ENCODE measurements around the gene ZMIZ1. TPM values are rescaled to one million over a fixed set of nuclear protein-coding genes. Genes with fewer than 3 reads are reported as not detected.

ZMIZ1 gene
- total and polyA plus RNA-seq, 4 donors: 3.9 to 19.1 (median 9.8) TPM

GRCh38 chr10:79088613-79089355 lies 20.0 kb downstream of the ZMIZ1 start:
- DNase-seq (ENCODE audit: low spot score): no peak
- H3K9me3 ChIP-seq (ENCODE audit: control insufficient read depth in 4 of 4, low read length in 3 of 4): no peaks in the 10 kb centered on the region
- H3K27me3 ChIP-seq (ENCODE audit: control insufficient read depth in 4 of 4, insufficient read depth in 4 of 4, low read length in 3 of 4): no peaks in the 10 kb centered on the region
- H3K4me3 ChIP-seq (ENCODE audit: low read depth in 1 of 3, low read length in 3 of 3): no peak overlapping the region
- H3K36me3 ChIP-seq (ENCODE audit: control insufficient read depth in 4 of 4, insufficient read depth in 3 of 4, low read depth in 1 of 4, low read length in 3 of 4): no peaks in the 10 kb centered on the region
- 90% methylated on average over 15 of the region's 15 CpGs for WGBS
- H3K9ac ChIP-seq (ENCODE audit: low read depth in 1 of 2, low read length in 2 of 2): peak overlapping the region in 1 of 2 donors; percentile 32
- peak overlapping the region in 1 of 2 donors; percentile 58 for H3K27ac ChIP-seq (ENCODE audit: low read depth in 1 of 2, low read length in 2 of 2)
- H3K4me1 ChIP-seq (ENCODE audit: control insufficient read depth in 4 of 4, insufficient read depth in 4 of 4, low read length in 3 of 4): peaks cover 35 to 78% (median 55%) of the 10 kb centered on the region in 4 donors
- TF ChIP-seq FOXA2 (IDR thresholded peaks at IDR 0.05) (no peak), TAF1 (conservative IDR thresholded peaks at IDR 0.05) (no peak), GABPA (IDR thresholded peaks at IDR 0.05 in 1 of 2, conservative IDR thresholded peaks at IDR 0.05 in 1 of 2) (no peak), HNF4G (IDR thresholded peaks at IDR 0.05) (no peak), EGR1 (IDR thresholded peaks at IDR 0.05; ENCODE audit: low read depth in 2 of 2) (no peak), YY1 (IDR thresholded peaks at IDR 0.05) (no peak), JUND (IDR thresholded peaks at IDR 0.05) (no peak), RXRA (IDR thresholded peaks at IDR 0.05) (no peak), REST (IDR thresholded peaks at IDR 0.05) (no peak), CTCF (IDR thresholded peaks at IDR 0.05; ENCODE audit: low read depth, low read length, missing input control) (no peak), HNF4A (conservative IDR thresholded peaks at IDR 0.05) (no peak), MAX (IDR thresholded peaks at IDR 0.05) (no peak), NR2F2 (IDR thresholded peaks at IDR 0.05) (no peak)

GRCh38 chr10:79089632-79090031 lies 20.9 kb downstream of the ZMIZ1 start:
- Histone ChIP-seq H3K9ac (ENCODE audit: low read depth in 1 of 2, low read length in 2 of 2) (no peak overlapping the region), H3K27ac (ENCODE audit: low read depth in 1 of 2, low read length in 2 of 2) (no peak overlapping the region), H3K36me3 (ENCODE audit: control insufficient read depth in 4 of 4, insufficient read depth in 3 of 4, low read depth in 1 of 4, low read length in 3 of 4) (no peaks in the 10 kb centered on the region), H3K9me3 (ENCODE audit: control insufficient read depth in 4 of 4, low read length in 3 of 4) (no peaks in the 10 kb centered on the region), H3K4me3 (ENCODE audit: low read depth in 1 of 3, low read length in 3 of 3) (no peak overlapping the region), H3K4me1 (ENCODE audit: control insufficient read depth in 4 of 4, insufficient read depth in 4 of 4, low read length in 3 of 4) (peaks cover 30 to 78% (median 55%) of the 10 kb centered on the region in 4 donors), H3K27me3 (ENCODE audit: control insufficient read depth in 4 of 4, insufficient read depth in 4 of 4, low read length in 3 of 4) (no peaks in the 10 kb centered on the region)
- TF ChIP-seq SP1 (IDR thresholded peaks at IDR 0.05) (no peak), MAX (IDR thresholded peaks at IDR 0.05) (no peak), REST (IDR thresholded peaks at IDR 0.05) (no peak), RAD21 (IDR thresholded peaks at IDR 0.05) (no peak)
- WGBS: 89% methylated on average over 8 of the region's 8 CpGs
- DNase-seq (ENCODE audit: low spot score): no peak
